ENCODE measurements around the gene KIRREL1. TPM values are rescaled to one million over a fixed set of nuclear protein-coding genes. Genes with fewer than 3 reads are reported as not detected.

KIRREL1 gene
- total and polyA plus RNA-seq, 2 of the 13 experiments (the other 11 are each of a cell fraction or from before 2014, with no cell fraction given) = 0.02 to 0.03 TPM

DNA sequence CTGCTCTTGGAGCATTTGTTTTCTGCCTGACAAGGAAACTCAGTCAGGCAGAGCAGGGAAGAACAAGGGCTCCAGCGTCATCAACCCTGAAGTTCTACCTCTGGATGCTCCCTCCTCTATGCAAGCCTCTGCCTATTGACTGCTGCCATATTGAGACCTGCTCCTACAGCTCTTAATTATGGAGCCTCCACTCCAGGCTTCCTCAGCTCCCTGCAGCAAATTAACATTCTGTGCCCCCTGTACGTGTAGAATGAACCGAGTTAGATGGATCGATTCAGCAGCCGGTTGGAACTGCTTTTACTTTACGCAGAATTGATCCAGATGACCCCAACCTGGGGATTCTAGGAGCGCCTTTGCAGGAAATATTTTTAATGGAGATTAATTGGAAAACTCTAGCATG lies 68.7 kb downstream of the KIRREL1 start (continued):
- TF ChIP-seq ZNF557 (CRISPR knock-in tag; IDR thresholded peaks at IDR 0.05) (no peak), PHF21A (CRISPR knock-in tag; IDR thresholded peaks at IDR 0.05) (no peak), FOXA3 (CRISPR knock-in tag; IDR thresholded peaks at IDR 0.05) (no peak), NKX3-1 (CRISPR knock-in tag; IDR thresholded peaks at IDR 0.05) (no peak), ZFP36 (IDR thresholded peaks at IDR 0.05; ENCODE audit: borderline replicate concordance, low read depth, low read length, partially characterized antibody) (no peak), MLLT10 (CRISPR knock-in tag; IDR thresholded peaks at IDR 0.05) (no peak), ZNF530 (CRISPR knock-in tag; IDR thresholded peaks at IDR 0.05; ENCODE audit: low read depth) (no peak), SNRNP70 (IDR thresholded peaks at IDR 0.05; ENCODE audit: low read depth, low read length) (no peak)
- TF ChIP-seq, protein P1, sequence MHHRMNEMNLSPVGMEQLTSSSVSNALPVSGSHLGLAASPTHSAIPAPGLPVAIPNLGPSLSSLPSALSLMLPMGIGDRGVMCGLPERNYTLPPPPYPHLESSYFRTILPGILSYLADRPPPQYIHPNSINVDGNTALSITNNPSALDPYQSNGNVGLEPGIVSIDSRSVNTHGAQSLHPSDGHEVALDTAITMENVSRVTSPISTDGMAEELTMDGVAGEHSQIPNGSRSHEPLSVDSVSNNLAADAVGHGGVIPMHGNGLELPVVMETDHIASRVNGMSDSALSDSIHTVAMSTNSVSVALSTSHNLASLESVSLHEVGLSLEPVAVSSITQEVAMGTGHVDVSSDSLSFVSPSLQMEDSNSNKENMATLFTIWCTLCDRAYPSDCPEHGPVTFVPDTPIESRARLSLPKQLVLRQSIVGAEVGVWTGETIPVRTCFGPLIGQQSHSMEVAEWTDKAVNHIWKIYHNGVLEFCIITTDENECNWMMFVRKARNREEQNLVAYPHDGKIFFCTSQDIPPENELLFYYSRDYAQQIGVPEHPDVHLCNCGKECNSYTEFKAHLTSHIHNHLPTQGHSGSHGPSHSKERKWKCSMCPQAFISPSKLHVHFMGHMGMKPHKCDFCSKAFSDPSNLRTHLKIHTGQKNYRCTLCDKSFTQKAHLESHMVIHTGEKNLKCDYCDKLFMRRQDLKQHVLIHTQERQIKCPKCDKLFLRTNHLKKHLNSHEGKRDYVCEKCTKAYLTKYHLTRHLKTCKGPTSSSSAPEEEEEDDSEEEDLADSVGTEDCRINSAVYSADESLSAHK (CRISPR knock-in tag; IDR thresholded peaks at IDR 0.05; ENCODE audit: borderline replicate concordance) = no peak
- TF ChIP-seq, protein P2, sequence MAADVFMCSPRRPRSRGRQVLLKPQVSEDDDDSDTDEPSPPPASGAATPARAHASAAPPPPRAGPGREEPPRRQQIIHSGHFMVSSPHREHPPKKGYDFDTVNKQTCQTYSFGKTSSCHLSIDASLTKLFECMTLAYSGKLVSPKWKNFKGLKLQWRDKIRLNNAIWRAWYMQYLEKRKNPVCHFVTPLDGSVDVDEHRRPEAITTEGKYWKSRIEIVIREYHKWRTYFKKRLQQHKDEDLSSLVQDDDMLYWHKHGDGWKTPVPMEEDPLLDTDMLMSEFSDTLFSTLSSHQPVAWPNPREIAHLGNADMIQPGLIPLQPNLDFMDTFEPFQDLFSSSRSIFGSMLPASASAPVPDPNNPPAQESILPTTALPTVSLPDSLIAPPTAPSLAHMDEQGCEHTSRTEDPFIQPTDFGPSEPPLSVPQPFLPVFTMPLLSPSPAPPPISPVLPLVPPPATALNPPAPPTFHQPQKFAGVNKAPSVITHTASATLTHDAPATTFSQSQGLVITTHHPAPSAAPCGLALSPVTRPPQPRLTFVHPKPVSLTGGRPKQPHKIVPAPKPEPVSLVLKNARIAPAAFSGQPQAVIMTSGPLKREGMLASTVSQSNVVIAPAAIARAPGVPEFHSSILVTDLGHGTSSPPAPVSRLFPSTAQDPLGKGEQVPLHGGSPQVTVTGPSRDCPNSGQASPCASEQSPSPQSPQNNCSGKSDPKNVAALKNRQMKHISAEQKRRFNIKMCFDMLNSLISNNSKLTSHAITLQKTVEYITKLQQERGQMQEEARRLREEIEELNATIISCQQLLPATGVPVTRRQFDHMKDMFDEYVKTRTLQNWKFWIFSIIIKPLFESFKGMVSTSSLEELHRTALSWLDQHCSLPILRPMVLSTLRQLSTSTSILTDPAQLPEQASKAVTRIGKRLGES (CRISPR knock-in tag; IDR thresholded peaks at IDR 0.05; ENCODE audit: borderline replicate concordance) = no peak

Data from HepG2 (cell line).